ENCODE data around the gene DMPK. TPM values are rescaled to one million over a fixed set of nuclear protein-coding genes. Genes with fewer than 3 reads are reported as not detected.

The DMPK gene
- total RNA-seq, 1 experiment from 2014 or later = 119 TPM

- H3K9me3 ChIP-seq (ENCODE audit: control insufficient read depth, insufficient read depth, low read depth, low read length) = no peaks in the 10 kb centered on the region
- H3K27ac ChIP-seq (ENCODE audit: low read length) = no peak overlapping the region
- intact Hi-C loops (cut with micrococcal nuclease; ENCODE audit: unreplicated experiment) (no loop called here), in situ Hi-C loops (cut with HindIII; ENCODE audit: low pct_unique_long_range_greater_than_20kb, low sequenced_read_pairs) (no loop called here)
- ChIA-PET POLR2A (no interaction called here), CTCF (interaction anchor here (0.7 kb wide), 1 partner anchor 123 kb away, joined by 3 read pairs; no protein-coding TSS in a partner anchor)
- no TSS peak for BruUV-seq (replicated peaks)
- TF ChIP-seq, protein P1, sequence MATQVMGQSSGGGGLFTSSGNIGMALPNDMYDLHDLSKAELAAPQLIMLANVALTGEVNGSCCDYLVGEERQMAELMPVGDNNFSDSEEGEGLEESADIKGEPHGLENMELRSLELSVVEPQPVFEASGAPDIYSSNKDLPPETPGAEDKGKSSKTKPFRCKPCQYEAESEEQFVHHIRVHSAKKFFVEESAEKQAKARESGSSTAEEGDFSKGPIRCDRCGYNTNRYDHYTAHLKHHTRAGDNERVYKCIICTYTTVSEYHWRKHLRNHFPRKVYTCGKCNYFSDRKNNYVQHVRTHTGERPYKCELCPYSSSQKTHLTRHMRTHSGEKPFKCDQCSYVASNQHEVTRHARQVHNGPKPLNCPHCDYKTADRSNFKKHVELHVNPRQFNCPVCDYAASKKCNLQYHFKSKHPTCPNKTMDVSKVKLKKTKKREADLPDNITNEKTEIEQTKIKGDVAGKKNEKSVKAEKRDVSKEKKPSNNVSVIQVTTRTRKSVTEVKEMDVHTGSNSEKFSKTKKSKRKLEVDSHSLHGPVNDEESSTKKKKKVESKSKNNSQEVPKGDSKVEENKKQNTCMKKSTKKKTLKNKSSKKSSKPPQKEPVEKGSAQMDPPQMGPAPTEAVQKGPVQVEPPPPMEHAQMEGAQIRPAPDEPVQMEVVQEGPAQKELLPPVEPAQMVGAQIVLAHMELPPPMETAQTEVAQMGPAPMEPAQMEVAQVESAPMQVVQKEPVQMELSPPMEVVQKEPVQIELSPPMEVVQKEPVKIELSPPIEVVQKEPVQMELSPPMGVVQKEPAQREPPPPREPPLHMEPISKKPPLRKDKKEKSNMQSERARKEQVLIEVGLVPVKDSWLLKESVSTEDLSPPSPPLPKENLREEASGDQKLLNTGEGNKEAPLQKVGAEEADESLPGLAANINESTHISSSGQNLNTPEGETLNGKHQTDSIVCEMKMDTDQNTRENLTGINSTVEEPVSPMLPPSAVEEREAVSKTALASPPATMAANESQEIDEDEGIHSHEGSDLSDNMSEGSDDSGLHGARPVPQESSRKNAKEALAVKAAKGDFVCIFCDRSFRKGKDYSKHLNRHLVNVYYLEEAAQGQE (IDR thresholded peaks at IDR 0.05; ENCODE audit: insufficient read depth in 1 of 2, low read depth in 2 of 2, low read length in 1 of 2) = no peak
- TF ChIP-seq CTCF (IDR thresholded peaks at IDR 0.05) = no peak
- TF ChIP-seq TCF7L2 (IDR thresholded peaks at IDR 0.05; ENCODE audit: low read depth, low read length) = no peak
- no peak for TF ChIP-seq POLR2AphosphoS5 (IDR thresholded peaks at IDR 0.05; ENCODE audit: low read depth, low read length)
- no peak for TF ChIP-seq SIN3A (IDR thresholded peaks at IDR 0.05; ENCODE audit: borderline replicate concordance, insufficient read depth, low read depth, low read length)
- H3K27me3 ChIP-seq (ENCODE audit: control insufficient read depth, insufficient read depth, low read length) = no peaks in the 10 kb centered on the region
- H3K36me3 ChIP-seq (ENCODE audit: control insufficient read depth, insufficient read depth, low read length) = no peaks in the 10 kb centered on the region
- no peak overlapping the region for H3K4me3 ChIP-seq (ENCODE audit: low read depth in 2 of 2, low read length in 2 of 2)
- H3K4me1 ChIP-seq (ENCODE audit: control insufficient read depth, insufficient read depth, low read length) = peaks cover 4% of the 10 kb centered on the region; the same call in 1 of the 2 replicates
- ATAC-seq (no peak), DNase-seq (ENCODE audit: low read depth, low spot score) (no peak)
These were observed 22.6 kb upstream of the DMPK start for GRCh38 chr19:45804959-45805230.

GRCh38 chr19:45804140-45804958, 22.1 kb upstream of the DMPK start:
- TF ChIP-seq POLR2AphosphoS5 (IDR thresholded peaks at IDR 0.05; ENCODE audit: low read depth, low read length) (no peak), SIN3A (IDR thresholded peaks at IDR 0.05; ENCODE audit: borderline replicate concordance, insufficient read depth, low read depth, low read length) (no peak), TCF7L2 (IDR thresholded peaks at IDR 0.05; ENCODE audit: low read depth, low read length) (no peak)
- ChIA-PET CTCF (no interaction called here), POLR2A (no interaction called here)
- in situ Hi-C loops (cut with HindIII; ENCODE audit: low pct_unique_long_range_greater_than_20kb, low sequenced_read_pairs) (no loop called here), intact Hi-C loops (cut with micrococcal nuclease; ENCODE audit: unreplicated experiment) (no loop called here)
- no peak for ATAC-seq
- H3K9me3 ChIP-seq (ENCODE audit: control insufficient read depth, insufficient read depth, low read depth, low read length) = no peaks in the 10 kb centered on the region
- peaks cover under 1% of the 10 kb centered on the region; the same call in 1 of the 2 replicates for H3K4me1 ChIP-seq (ENCODE audit: control insufficient read depth, insufficient read depth, low read length)
- H3K36me3 ChIP-seq (ENCODE audit: control insufficient read depth, insufficient read depth, low read length) = no peaks in the 10 kb centered on the region
- no peak for DNase-seq (ENCODE audit: low read depth, low spot score)
- H3K4me3 ChIP-seq (ENCODE audit: low read depth in 2 of 2, low read length in 2 of 2) = no peak overlapping the region
- H3K27me3 ChIP-seq (ENCODE audit: control insufficient read depth, insufficient read depth, low read length) = no peaks in the 10 kb centered on the region
- BruUV-seq (replicated peaks) = no TSS peak
- no peak overlapping the region for H3K27ac ChIP-seq (ENCODE audit: low read length)

DNA sequence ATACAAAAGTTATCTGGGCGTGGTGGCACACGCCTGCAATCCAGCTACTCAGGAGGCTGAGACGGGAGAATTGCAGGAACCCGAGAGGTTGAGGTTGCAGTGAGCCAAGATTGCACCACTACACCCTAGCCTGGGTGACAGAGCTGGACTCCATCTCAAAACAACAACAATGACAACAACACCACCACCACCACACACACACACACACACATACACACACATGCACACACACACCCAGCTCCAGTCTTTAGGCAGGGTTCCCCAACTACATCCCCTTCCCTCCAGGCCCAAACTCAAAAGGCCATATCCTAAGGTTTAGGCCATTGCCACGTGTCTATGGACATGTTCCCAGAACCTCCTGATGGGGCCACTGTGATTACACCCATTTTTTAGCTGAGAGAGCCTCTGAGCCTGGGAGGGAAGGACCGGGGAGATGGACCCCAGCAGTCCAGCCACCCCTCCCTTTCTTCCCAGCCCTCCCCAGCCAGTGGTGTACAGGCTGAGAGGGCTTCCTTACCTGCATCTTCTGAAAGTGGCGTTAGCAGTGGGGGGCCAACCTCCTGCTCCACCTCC, 19.4 kb upstream of the DMPK start:
- Histone ChIP-seq H3K9me3 (ENCODE audit: control insufficient read depth, insufficient read depth, low read depth, low read length) (no peaks in the 10 kb centered on the region), H3K27ac (ENCODE audit: low read length) (no peak overlapping the region), H3K27me3 (ENCODE audit: control insufficient read depth, insufficient read depth, low read length) (no peaks in the 10 kb centered on the region), H3K4me1 (ENCODE audit: control insufficient read depth, insufficient read depth, low read length) (peaks cover 4% of the 10 kb centered on the region; the same call in 1 of the 2 replicates), H3K4me3 (ENCODE audit: low read depth in 2 of 2, low read length in 2 of 2) (no peak overlapping the region), H3K36me3 (ENCODE audit: control insufficient read depth, insufficient read depth, low read length) (no peaks in the 10 kb centered on the region)
- ATAC-seq (no peak), DNase-seq (ENCODE audit: low read depth, low spot score) (no peak)
- POLR2A ChIA-PET = interaction anchor here (0.7 to 0.8 kb wide), 2 partner anchors 13 to 124 kb away, joined by 3 to 6 read pairs; no protein-coding TSS in a partner anchor
- CTCF ChIA-PET = no interaction called here
- intact Hi-C loops (cut with micrococcal nuclease; ENCODE audit: unreplicated experiment) (no loop called here), in situ Hi-C loops (cut with HindIII; ENCODE audit: low pct_unique_long_range_greater_than_20kb, low sequenced_read_pairs) (no loop called here)
- BruUV-seq (replicated peaks) = no TSS peak
- TF ChIP-seq TCF7L2 (IDR thresholded peaks at IDR 0.05; ENCODE audit: low read depth, low read length) (no peak), SIN3A (IDR thresholded peaks at IDR 0.05; ENCODE audit: borderline replicate concordance, insufficient read depth, low read depth, low read length) (no peak), POLR2AphosphoS5 (IDR thresholded peaks at IDR 0.05; ENCODE audit: low read depth, low read length) (no peak), CTCF (IDR thresholded peaks at IDR 0.05) (no peak)
- TF ChIP-seq, protein P1 (IDR thresholded peaks at IDR 0.05; ENCODE audit: insufficient read depth in 1 of 2, low read depth in 2 of 2, low read length in 1 of 2) = no peak
